HG03097 (cell line): ENCODE measurements around the gene TSPAN5.
"Not testable (repeated sequence)": the region's sequence is repeated elsewhere in the genome, so short reads cannot be mapped to it uniquely, and the experiment has no call there.

Experiments
- ATAC-seq: cut with Tn5 transposase; IDR thresholded peaks from one replicate; pipeline ENCODE4 v1.9.1; 2021; ENCODE audit not compliant: unreplicated experiment, low FRiP score

TSPAN5 gene

GRCh38 chr4:98658287-98659105 is at the start of gene TSPAN5:
Gene TSPAN5 (minus strand): TSS chr4:98658611.
- peak; percentile 69 for ATAC-seq

- ATAC-seq = no peak
These were observed 48.5 kb upstream of the TSPAN5 start for GRCh38 chr4:98706935-98707334.

GRCh38 chr4:98706200-98706813 is 47.9 kb upstream of the TSPAN5 start:
- ATAC-seq = no peak

- not testable (repeated sequence) for ATAC-seq
These were observed 47.2 kb upstream of the TSPAN5 start for GRCh38 chr4:98705586-98705985.

- no peak for ATAC-seq
These were observed 42.2 kb upstream of the TSPAN5 start for GRCh38 chr4:98700656-98701055.

GRCh38 chr4:98694076-98694475 is 35.7 kb upstream of the TSPAN5 start:
- no peak for ATAC-seq

GRCh38 chr4:98692411-98692810 is 34.0 kb upstream of the TSPAN5 start:
- ATAC-seq = no peak

- ATAC-seq = no peak
These were observed 33.2 kb upstream of the TSPAN5 start for GRCh38 chr4:98691588-98691987.

- ATAC-seq = no peak
These were observed 31.2 kb upstream of the TSPAN5 start for GRCh38 chr4:98689507-98690174.

GRCh38 chr4:98688411-98689290 is 30.2 kb upstream of the TSPAN5 start:
- no peak for ATAC-seq

- ATAC-seq = no peak
These were observed 29.5 kb upstream of the TSPAN5 start for GRCh38 chr4:98687876-98688275.

- ATAC-seq = no peak
These were observed 28.4 kb upstream of the TSPAN5 start for GRCh38 chr4:98686847-98687246.

- no peak for ATAC-seq
These were observed 27.8 kb upstream of the TSPAN5 start for GRCh38 chr4:98686043-98686707.

- no peak for ATAC-seq
These were observed 27.0 kb upstream of the TSPAN5 start for GRCh38 chr4:98685225-98686042.

GRCh38 chr4:98682719-98683118 is 24.3 kb upstream of the TSPAN5 start:
- no peak for ATAC-seq

GRCh38 chr4:98680806-98681205 is 22.4 kb upstream of the TSPAN5 start:
- ATAC-seq = no peak

GRCh38 chr4:98679738-98680137 is 21.3 kb upstream of the TSPAN5 start:
- ATAC-seq = no peak

GRCh38 chr4:98677799-98678198 is 19.4 kb upstream of the TSPAN5 start:
- ATAC-seq = no peak
